Measurements from ENCODE around the gene CCDC197. TPM values are rescaled to one million over a fixed set of nuclear protein-coding genes. Genes with fewer than 3 reads are reported as not detected.

CCDC197 gene
- total RNA-seq, 2 experiments from 2014 or later, result not detected

DNA sequence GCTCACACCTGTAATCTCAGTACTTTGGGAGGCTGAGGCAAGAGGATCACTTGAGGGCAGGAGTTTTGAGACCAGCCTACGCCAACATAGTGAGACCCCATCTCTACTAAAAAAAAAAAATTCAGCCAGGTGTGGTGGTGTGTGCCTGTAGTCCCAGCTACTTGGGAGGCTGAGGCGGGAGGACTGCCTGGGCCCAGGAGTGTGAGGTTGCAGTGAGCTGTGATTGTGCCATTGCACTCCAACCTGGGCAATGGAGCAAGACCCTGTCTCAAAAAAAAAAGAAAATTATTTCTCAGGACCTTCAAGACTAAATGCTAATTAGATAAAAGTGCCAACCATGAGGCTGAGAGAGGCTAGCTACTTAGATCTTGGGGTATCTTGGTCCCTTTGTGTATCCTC is 52.5 kb downstream of the CCDC197 start:
- no peaks in the 10 kb centered on the region for H3K9me3 ChIP-seq (ENCODE audit: control insufficient read depth in 1 of 2, insufficient read depth in 1 of 2, low read length in 2 of 2)
- DNase-seq, result peak in 1 of 14 experiments; percentile 5
- Mint-ChIP-seq H3K27ac (peak overlapping the region; percentile 35), H3K36me3 (ENCODE audit: low read depth) (peaks cover 98% of the 10 kb centered on the region), H3K27me3 (no peaks in the 10 kb centered on the region), H3K9me3 (no peaks in the 10 kb centered on the region), H3K4me1 (ENCODE audit: low read depth) (peaks cover 14% of the 10 kb centered on the region), H3K4me3 (no peak overlapping the region)
- ATAC-seq (ENCODE audit: poor library complexity), result no peak
- ChIA-PET POLR2A (interaction anchor here (0.6 kb wide), 1 partner anchor 18 kb away, joined by 5 read pairs; no protein-coding TSS in a partner anchor), CTCF (no interaction called here)
- no peak overlapping the region for H3K4me3 ChIP-seq (ENCODE audit: low read length)
- intact Hi-C loops (cut with DNase I, micrococcal nuclease), result loop anchor here in 1 of 2 experiments (2.0 kb wide), 1 partner anchor 131 kb away; no protein-coding TSS in a partner anchor
- no peaks in the 10 kb centered on the region for H3K27me3 ChIP-seq (ENCODE audit: control insufficient read depth in 1 of 2, insufficient read depth in 2 of 2, low read length in 2 of 2)
- TF ChIP-seq, protein P1, sequence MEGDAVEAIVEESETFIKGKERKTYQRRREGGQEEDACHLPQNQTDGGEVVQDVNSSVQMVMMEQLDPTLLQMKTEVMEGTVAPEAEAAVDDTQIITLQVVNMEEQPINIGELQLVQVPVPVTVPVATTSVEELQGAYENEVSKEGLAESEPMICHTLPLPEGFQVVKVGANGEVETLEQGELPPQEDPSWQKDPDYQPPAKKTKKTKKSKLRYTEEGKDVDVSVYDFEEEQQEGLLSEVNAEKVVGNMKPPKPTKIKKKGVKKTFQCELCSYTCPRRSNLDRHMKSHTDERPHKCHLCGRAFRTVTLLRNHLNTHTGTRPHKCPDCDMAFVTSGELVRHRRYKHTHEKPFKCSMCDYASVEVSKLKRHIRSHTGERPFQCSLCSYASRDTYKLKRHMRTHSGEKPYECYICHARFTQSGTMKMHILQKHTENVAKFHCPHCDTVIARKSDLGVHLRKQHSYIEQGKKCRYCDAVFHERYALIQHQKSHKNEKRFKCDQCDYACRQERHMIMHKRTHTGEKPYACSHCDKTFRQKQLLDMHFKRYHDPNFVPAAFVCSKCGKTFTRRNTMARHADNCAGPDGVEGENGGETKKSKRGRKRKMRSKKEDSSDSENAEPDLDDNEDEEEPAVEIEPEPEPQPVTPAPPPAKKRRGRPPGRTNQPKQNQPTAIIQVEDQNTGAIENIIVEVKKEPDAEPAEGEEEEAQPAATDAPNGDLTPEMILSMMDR (IDR thresholded peaks at IDR 0.05), result no peak
- H3K36me3 ChIP-seq (ENCODE audit: insufficient read depth, low read length), result peaks cover 96% of the 10 kb centered on the region
- H3K4me1 ChIP-seq (ENCODE audit: insufficient read depth, low read length), result no peaks in the 10 kb centered on the region
- H3K27ac ChIP-seq (ENCODE audit: low read depth in 1 of 2, low read length in 2 of 2), result no peak overlapping the region

DNA sequence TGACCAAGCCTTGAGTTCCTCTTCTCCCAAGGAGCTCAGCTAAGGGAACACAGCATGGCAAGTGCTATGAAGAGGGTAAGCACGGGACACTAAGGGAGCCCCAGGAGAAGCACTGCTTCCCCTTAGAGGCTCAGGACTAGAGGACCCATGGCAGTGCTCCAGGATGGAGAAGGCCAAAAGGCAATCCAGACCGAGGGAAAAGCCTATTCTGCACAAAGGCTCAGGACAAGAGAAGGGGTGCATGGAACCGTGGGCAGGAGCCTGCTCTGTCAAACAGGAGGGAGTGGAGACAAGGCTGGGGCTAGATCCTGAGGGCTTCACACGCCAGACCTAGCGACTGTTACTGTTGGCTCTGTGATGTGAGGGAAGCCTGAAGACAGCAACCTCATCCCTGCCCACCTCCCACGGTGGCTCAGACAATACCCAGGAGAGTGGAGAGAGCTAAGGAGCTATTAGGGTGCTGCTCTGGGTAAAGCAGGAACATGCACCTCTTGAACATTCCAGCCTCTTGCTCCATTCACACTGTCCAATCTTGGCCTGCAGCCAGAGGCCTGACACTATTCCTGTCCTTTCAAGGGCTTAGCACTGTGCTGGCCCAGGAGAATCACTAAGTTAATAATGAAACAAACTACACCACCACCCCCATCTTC is 53.3 kb downstream of the CCDC197 start:
- intact Hi-C loops (cut with DNase I, micrococcal nuclease), result loop anchor here in 1 of 2 experiments (2.0 kb wide), 1 partner anchor 130 kb away; no protein-coding TSS in a partner anchor
- Mint-ChIP-seq H3K9me3 (no peaks in the 10 kb centered on the region), H3K27me3 (no peaks in the 10 kb centered on the region), H3K27ac (peak overlapping the region; percentile 69), H3K4me1 (ENCODE audit: low read depth) (peaks cover 16% of the 10 kb centered on the region), H3K36me3 (ENCODE audit: low read depth) (peaks cover 98% of the 10 kb centered on the region), H3K4me3 (peak overlapping the region; percentile 30)
- TF ChIP-seq, protein P1 (IDR thresholded peaks at IDR 0.05), result no peak
- no peak overlapping the region for H3K27ac ChIP-seq (ENCODE audit: low read depth in 1 of 2, low read length in 2 of 2)
- POLR2A ChIA-PET, result interaction anchor here (0.6 to 0.7 kb wide), 2 partner anchors 17 to 31 kb away, joined by 3 to 5 read pairs; partner anchors contain the start of genes DDX24 and IFI27L1
- peaks cover 97% of the 10 kb centered on the region for H3K36me3 ChIP-seq (ENCODE audit: insufficient read depth, low read length)
- CTCF ChIA-PET, result no interaction called here
- no peaks in the 10 kb centered on the region for H3K9me3 ChIP-seq (ENCODE audit: control insufficient read depth in 1 of 2, insufficient read depth in 1 of 2, low read length in 2 of 2)
- ATAC-seq (ENCODE audit: poor library complexity) (no peak), DNase-seq (peak in 2 of 14 experiments; percentile 4 to 5)
- no peak overlapping the region for H3K4me3 ChIP-seq (ENCODE audit: low read length)
- H3K4me1 ChIP-seq (ENCODE audit: insufficient read depth, low read length), result no peaks in the 10 kb centered on the region
- no peaks in the 10 kb centered on the region for H3K27me3 ChIP-seq (ENCODE audit: control insufficient read depth in 1 of 2, insufficient read depth in 2 of 2, low read length in 2 of 2)

DNA sequence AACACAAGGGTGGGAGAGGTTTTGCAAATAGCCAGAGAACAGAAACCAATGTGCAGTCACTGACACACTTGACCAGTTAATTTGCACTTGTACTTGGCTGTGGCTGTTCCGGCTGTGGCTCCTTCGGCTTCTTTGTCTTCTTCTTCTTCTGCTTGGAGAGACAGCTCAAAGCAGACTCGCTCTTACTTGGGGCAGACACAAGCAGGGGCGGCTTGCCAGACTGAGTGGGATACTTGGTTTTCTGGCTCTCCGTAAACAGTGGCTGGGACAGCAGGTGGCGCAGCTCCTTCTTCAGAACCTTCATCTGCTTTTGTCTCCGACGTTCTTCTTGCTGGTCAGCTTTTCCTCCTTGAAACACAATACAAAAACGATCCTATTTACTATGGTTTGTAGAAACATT is 54.0 kb downstream of the CCDC197 start:
- ATAC-seq (ENCODE audit: poor library complexity) (no peak), DNase-seq (peak in 1 of 14 experiments; percentile 23)
- H3K9me3 Mint-ChIP-seq, result no peaks in the 10 kb centered on the region
- peaks cover 98% of the 10 kb centered on the region for H3K36me3 Mint-ChIP-seq (ENCODE audit: low read depth)
- Histone ChIP-seq H3K27me3 (ENCODE audit: control insufficient read depth in 1 of 2, insufficient read depth in 2 of 2, low read length in 2 of 2) (no peaks in the 10 kb centered on the region), H3K27ac (ENCODE audit: low read depth in 1 of 2, low read length in 2 of 2) (no peak overlapping the region), H3K4me3 (ENCODE audit: low read length) (no peak overlapping the region), H3K9me3 (ENCODE audit: control insufficient read depth in 1 of 2, insufficient read depth in 1 of 2, low read length in 2 of 2) (no peaks in the 10 kb centered on the region), H3K36me3 (ENCODE audit: insufficient read depth, low read length) (peaks cover 97% of the 10 kb centered on the region), H3K4me1 (ENCODE audit: insufficient read depth, low read length) (no peaks in the 10 kb centered on the region)
- intact Hi-C loops (cut with DNase I, micrococcal nuclease), result loop anchor here in 1 of 2 experiments (2.0 kb wide), 1 partner anchor 130 kb away; no protein-coding TSS in a partner anchor
- POLR2A ChIA-PET, result interaction anchor here (0.7 to 1.1 kb wide), 2 partner anchors 30 kb away, joined by 3 to 4 read pairs; partner anchors contain the start of genes DDX24 and IFI27L1
- no peak overlapping the region for H3K4me3 Mint-ChIP-seq
- CTCF ChIA-PET, result interaction anchor here (1.1 kb wide), 1 partner anchor 86 kb away, joined by 3 read pairs; no protein-coding TSS in a partner anchor
- peak overlapping the region; percentile 69 for H3K27ac Mint-ChIP-seq
- H3K4me1 Mint-ChIP-seq (ENCODE audit: low read depth), result peaks cover 22% of the 10 kb centered on the region
- TF ChIP-seq, protein P1 (IDR thresholded peaks at IDR 0.05), result no peak
- no peaks in the 10 kb centered on the region for H3K27me3 Mint-ChIP-seq

Measured in CD4-positive, alpha-beta T cell (primary cell).